T-helper 1 cell (primary cell): ENCODE data around the gene SORCS2.

Experiments
- DNase-seq, 5 donors: peaks; one replicate each; pipeline ENCODE4 v3.0.0-alpha.2; 2012 to 2020

The SORCS2 gene

GRCh38 chr4:7660176-7661039 is 468.1 kb downstream of the SORCS2 start:
- no peak for DNase-seq

GRCh38 chr4:7661066-7661748 is 468.9 kb downstream of the SORCS2 start:
- DNase-seq, result no peak

GRCh38 chr4:7661846-7662506 is 469.6 kb downstream of the SORCS2 start:
- no peak for DNase-seq

GRCh38 chr4:7662507-7662846 is 470.1 kb downstream of the SORCS2 start:
- DNase-seq, result no peak

- DNase-seq, result peak in 1 of 5 donors; percentile 15
Observed at GRCh38 chr4:7663075-7663541, 470.8 kb downstream of the SORCS2 start.

GRCh38 chr4:7664106-7664505 is 471.8 kb downstream of the SORCS2 start:
- DNase-seq, result no peak

GRCh38 chr4:7665321-7665720 is 473.0 kb downstream of the SORCS2 start:
- no peak for DNase-seq

GRCh38 chr4:7666011-7666410 is 473.7 kb downstream of the SORCS2 start:
- DNase-seq, result no peak

GRCh38 chr4:7666744-7667143 is 474.4 kb downstream of the SORCS2 start:
- DNase-seq, result no peak

GRCh38 chr4:7668271-7668670 is 475.9 kb downstream of the SORCS2 start:
- DNase-seq, result no peak

- no peak for DNase-seq
Observed at GRCh38 chr4:7668826-7669225, 476.5 kb downstream of the SORCS2 start.

GRCh38 chr4:7672601-7673000 is 480.3 kb downstream of the SORCS2 start:
- DNase-seq, result no peak

GRCh38 chr4:7673121-7673520 is 480.8 kb downstream of the SORCS2 start:
- DNase-seq, result no peak

- no peak for DNase-seq
Observed at GRCh38 chr4:7674706-7675105, 482.4 kb downstream of the SORCS2 start.

- no peak for DNase-seq
Observed at GRCh38 chr4:7675136-7675535, 482.8 kb downstream of the SORCS2 start.

GRCh38 chr4:7675612-7676320 is 483.4 kb downstream of the SORCS2 start:
- no peak for DNase-seq

- no peak for DNase-seq
Observed at GRCh38 chr4:7676398-7676922, 484.1 kb downstream of the SORCS2 start.

GRCh38 chr4:7677086-7677485 is 484.7 kb downstream of the SORCS2 start:
- DNase-seq, result no peak

- DNase-seq, result no peak
Observed at GRCh38 chr4:7677799-7678301, 485.5 kb downstream of the SORCS2 start.

GRCh38 chr4:7678318-7678852 is 486.0 kb downstream of the SORCS2 start:
- DNase-seq, result no peak

- no peak for DNase-seq
Observed at GRCh38 chr4:7679406-7680040, 487.2 kb downstream of the SORCS2 start.

- no peak for DNase-seq
Observed at GRCh38 chr4:7680106-7680505, 487.8 kb downstream of the SORCS2 start.
